GM23248 (cell line): Measurements from ENCODE around the gene WDR7.

Source experiments
- EZH2 ChIP-seq: fragments of 200-600 bp; sonication (generic); IDR thresholded peaks from 2 replicates; pipeline ENCODE4 v1.6.1; 2018; ENCODE audit warnings: antibody characterized with exemption, mild to moderate bottlenecking; ENCODE audit not compliant: insufficient read depth, poor library complexity, severe bottlenecking
- EZH2phosphoT487 ChIP-seq: fragments of 200-600 bp; sonication (generic); IDR thresholded peaks from 2 replicates; pipeline ENCODE4 v1.6.1; 2018; ENCODE audit warnings: antibody characterized with exemption, moderate library complexity, mild to moderate bottlenecking, low read depth; ENCODE audit not compliant: insufficient read depth

DNA sequence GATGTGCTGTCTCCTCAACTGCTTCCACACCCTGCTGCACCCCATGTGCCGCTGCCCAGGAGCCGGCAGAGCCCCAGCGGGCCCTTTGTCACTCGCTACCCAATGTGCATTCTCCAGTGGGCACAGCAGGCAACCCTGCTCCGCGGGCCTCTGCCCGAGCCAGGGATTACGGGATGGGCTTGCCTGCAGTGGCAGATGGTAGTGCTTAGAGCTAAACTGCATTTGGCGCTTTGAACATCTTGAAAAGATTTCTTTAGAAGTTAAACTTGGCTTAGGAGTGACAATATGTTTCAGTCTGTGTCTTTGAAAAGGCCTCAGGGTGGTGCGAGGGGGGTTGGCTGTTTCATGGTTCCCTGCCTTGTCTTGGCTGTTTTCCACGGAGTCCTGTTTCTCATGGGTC, 411.7 kb downstream of the WDR7 start:
- TF ChIP-seq EZH2 (no peak), EZH2phosphoT487 (no peak)
